Activated CD8-positive, alpha-beta memory T cell treated with anti-CD3 and anti-CD28 coated beads for 24 hours (primary cell): ENCODE results near the gene AKAP13.
A peak's percentile ranks its signal among the peaks of the same experiment; 100 is the strongest.

Source experiments
- DNase-seq: peaks from one replicate; pipeline ENCODE4 v3.0.0-alpha.2; 2020

AKAP13 gene

GRCh38 chr15:85718271-85718971 lies 338.0 kb downstream of the AKAP13 start:
- DNase-seq: no peak

- no peak for DNase-seq
Measured at GRCh38 chr15:85718981-85719380, 338.6 kb downstream of the AKAP13 start.

DNA sequence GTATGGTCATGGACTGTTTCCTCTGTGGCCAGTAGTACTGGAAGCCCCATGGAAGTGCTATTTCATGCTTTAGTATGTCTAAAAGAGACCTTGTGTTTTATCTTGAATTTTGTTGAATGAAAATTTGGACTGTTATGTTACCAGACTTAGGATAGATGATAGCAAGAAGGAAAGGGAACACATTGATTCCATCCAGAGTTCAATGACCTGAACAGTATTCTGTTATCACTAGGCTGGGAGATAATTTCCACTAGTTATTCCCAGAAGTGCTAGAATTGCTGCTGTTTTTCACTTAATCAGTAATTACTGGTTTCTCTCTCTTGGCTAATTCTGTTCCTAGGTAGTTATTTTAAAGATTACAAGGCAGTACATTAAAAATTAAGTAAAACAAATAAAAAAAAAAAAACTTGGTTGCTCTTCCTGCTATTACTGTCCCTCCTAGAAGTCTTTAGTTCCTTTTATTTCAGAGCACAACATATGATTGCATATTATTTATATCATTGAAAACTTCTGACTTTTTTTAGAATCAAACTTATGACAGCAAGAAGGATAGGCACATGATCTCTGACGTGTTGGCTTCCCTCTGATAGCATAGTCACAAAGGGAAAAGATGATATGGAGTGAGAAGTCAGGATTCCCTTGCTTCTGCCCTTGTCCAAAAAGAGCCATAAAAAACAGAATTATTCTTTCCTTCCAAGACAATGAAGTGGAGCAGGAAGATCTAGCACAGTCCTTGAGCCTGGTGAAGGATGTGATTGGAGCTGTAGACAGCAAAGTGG lies 342.2 kb downstream of the AKAP13 start:
- DNase-seq: no peak

DNA sequence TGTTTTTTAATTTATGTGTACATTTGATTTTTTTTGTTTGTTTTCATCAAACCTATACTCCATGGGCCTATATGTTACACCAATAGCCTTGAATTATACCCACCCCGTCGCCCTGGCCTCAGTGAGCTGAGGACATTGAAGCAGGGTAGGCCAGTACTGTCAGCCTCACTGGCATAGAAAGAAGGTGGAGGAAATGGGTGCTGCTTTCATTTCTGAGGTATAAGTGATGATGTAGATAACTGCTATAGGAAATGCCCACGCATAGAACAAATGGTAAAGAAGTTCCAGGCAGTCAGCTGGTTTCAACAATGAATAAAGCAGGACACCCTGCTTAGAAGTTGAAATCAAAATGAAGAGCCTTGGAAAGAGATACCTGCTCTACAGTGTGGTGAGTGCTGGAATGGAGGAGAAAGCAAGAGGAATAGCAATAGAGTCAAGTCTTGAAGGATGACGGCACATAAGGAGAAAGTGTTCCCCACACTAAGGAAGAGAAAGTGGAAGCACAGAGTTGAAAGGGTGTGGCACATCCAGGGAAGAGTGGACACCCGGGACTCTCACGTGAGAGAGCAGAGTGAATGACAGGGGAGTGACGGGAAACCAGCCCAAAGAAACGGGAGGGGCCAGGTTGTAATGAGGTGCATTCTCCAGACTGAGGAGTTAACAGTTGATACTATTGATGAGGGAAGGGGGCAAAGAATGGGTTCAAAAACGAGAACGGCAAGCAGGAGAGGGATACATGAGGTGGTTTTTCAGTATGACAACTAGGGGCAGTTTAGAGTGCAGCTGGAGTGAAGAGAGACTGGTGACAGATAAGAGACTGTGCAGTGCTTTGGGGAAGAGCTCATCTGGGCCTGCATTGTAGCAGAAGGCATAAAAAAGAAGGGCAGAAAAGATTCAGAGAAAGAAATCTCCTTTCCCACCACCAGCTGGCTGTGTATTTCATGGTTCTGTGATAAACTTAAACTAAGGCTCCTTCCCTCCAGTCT lies 343.9 kb downstream of the AKAP13 start:
- no peak for DNase-seq

DNA sequence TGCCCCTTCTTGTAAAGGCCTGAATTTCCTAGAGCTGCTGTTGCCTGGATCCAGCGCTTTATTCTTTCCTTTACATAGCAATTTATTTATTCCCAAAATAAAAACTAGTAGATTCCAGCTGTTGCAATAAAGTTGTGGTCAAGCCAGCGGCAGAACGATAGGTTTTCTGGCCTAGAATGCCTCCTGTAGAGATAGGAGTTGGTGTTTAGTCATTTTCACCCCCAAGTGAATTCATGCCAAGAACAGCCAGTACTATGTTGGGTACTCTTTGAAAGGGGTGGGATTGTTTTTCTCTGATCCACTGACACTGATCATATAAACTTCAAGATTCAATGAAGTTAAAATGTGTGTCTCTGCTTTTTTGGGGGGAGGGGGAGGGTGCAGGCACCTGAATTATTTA lies 344.6 kb downstream of the AKAP13 start:
- no peak for DNase-seq

GRCh38 chr15:85725564-85725963 lies 345.2 kb downstream of the AKAP13 start:
- no peak for DNase-seq

DNA sequence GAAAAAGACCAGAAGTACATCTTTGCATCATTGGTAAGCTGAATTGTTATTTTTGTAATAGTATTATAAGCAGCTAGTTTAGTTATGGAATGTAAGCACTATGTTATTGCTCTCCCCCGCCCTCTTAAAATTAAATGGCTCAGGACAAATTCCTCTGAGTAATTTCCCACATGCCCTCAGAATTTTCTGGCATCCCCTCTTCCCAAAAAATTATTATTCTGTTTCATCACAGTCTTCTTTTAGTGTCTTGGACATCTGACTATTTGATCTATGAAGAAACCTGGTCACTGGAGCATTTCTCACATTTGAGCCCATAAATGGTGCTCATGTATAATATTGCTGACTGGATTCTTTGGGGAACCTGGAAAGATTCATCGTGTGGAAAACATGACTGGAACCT lies 346.1 kb downstream of the AKAP13 start:
- no peak for DNase-seq

- no peak for DNase-seq
Measured at GRCh38 chr15:85727068-85727467, 346.7 kb downstream of the AKAP13 start.

- no peak for DNase-seq
Measured at GRCh38 chr15:85730001-85730820, 349.8 kb downstream of the AKAP13 start.

DNA sequence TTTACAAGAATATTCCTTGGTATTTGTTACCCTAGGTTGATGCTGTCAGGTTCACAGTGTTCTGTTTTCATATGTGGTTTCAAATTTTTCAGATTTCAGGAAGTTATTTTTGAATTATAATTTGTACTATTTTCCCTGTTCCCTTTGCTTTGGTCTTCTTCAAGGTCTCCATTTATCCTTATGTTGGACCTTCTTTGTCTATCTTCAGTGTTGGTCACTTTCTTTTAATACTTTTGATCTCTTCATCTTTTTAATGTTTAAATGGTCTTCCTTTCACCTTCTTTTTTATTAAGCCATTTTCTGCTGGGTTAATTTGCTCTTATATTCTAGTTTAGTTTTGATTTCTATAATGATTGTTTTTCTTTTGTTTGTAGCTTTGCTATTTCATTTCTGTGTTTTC lies 353.0 kb downstream of the AKAP13 start:
- no peak for DNase-seq

DNA sequence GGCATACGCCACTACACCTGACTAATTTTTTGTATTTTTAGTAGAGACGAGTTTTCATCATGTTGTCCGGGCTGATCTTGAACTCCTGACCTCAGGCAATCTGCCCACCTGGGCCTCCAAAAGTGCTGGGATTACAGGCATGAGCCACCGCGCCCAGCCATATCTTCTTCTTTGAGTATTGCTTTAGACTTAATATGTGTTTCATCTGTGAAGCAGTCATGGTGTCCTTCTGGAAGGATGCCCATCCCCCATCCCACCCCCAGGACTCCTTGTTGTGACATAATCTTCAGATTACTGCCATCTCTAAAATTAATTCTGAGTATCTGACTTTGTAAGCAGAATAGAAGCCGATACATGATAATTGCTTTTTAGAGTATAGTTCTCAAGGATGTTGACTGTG lies 356.7 kb downstream of the AKAP13 start:
- no peak for DNase-seq

- DNase-seq: peak; percentile 45
Measured at GRCh38 chr15:85741021-85741421, 360.6 kb downstream of the AKAP13 start.

GRCh38 chr15:85741662-85742061 lies 361.3 kb downstream of the AKAP13 start:
- DNase-seq: no peak

DNA sequence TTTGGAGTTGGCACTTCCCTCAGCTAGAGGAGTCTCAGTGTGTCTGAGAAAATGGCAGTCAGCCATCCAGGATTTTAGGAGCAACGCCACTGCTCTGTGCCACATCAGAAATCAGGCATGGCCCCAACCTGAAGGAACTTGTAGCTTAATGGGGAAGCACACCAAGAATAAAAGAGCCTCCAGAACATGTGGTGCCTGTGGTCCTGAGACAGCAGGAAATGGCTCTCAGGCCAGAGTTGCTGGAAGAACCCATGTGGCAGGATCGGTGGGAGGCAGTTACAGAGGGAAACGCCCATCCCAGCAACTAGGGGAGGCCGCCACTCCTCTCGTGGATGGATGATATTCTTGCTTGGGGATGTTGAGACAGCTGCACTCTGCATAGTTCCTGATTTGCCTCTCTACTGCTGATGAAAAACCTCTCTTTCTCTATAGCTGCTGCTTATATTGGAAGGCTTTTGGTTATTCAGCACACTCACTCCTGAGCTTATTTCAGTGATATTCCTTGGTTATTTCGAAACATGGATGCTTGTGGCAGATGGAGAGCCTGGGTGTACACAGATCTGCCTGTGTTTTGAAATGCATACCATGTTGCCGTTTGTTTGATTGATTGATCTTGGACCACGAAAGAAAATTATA lies 361.9 kb downstream of the AKAP13 start:
- peak; percentile 38 for DNase-seq

DNA sequence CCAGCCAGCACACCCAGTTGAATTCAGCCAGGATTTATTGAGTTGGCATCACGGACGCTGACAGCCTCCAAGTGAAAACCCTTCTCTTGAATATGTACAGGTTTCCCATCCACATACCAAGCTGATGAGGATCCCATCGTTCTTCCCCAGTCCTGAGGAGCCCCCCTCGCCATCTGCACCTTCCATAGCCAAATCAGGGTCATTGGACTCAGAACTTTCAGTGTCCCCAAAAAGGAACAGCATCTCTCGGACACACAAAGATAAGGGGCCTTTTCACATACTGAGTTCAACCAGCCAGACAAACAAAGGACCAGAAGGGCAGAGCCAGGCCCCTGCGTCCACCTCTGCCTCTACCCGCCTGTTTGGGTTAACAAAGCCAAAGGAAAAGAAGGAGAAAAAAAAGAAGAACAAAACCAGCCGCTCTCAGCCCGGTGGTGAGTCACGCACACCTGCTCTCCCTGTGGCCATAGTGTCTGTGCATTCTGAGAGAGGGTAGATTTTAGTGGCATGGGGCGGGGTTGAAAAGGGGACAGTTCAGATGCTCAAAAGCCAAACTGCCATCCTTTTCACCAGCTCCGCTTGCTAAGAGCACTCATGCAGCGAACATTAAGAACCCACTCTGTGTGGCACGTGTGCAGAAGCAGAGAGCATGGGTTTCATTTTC lies 363.1 kb downstream of the AKAP13 start:
- peak; percentile 35 for DNase-seq

DNA sequence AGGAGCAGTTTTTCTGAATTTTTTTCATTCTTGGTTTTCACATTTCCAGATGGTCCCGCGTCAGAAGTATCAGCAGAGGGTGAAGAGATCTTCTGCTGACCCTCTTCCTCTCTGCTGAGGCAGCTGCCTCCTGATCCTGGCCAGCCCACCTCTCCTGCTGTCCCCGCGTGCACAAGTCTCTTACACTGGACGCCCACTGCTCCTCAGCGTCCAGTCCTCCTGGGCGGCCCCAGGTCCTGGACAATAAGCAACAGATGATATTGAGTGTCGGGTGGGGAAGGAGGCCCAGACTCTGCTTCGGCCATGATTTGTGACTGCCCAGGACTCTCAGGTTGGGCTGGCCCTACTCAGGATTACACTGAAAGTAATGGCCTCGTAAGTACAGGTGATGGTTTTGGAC lies 364.2 kb downstream of the AKAP13 start:
- peak; percentile 49 for DNase-seq

GRCh38 chr15:85745023-85745422 lies 364.6 kb downstream of the AKAP13 start:
- peak; percentile 38 for DNase-seq

GRCh38 chr15:85745525-85746150 lies 365.2 kb downstream of the AKAP13 start:
- no peak for DNase-seq

GRCh38 chr15:85746641-85747040 lies 366.2 kb downstream of the AKAP13 start:
- no peak for DNase-seq

DNA sequence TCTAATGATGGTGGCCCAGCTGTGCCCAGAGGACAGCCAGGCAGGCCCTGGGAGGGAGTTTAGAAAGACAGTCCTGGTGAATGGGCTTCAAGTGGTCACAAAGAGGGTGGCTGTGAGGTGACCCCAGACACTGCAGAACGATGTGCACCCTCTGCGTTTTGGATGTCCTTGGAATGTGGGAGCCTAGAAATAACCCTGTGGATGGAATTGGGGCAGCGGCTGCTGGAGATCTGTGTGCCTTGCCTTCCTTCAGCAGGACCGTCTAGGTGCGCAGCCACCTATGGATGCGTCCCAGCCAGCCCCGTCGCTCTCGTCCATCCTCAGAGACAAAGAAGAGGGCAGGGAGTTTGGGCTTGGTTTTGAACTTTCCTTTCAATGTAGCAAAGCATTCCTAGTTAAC lies 367.8 kb downstream of the AKAP13 start:
- DNase-seq: no peak

- no peak for DNase-seq
Measured at GRCh38 chr15:85748729-85749128, 368.3 kb downstream of the AKAP13 start.
